Mammary epithelial cell (primary cell): Measurements from ENCODE around the gene TPTE2.

ENCODE experiments used
- CTCF ChIP-seq, 2 donors: IDR thresholded peaks in 1 of 2; conservative IDR thresholded peaks in 1 of 2; 2 replicates each; pipeline ENCODE4 v1.5.1; 2011 to 2012; ENCODE audit warnings: inconsistent platforms in 2 of 2, low read length in 2 of 2, mild to moderate bottlenecking in 2 of 2, control low read depth in 1 of 2, low read depth in 1 of 2; ENCODE audit not compliant: insufficient read depth in 1 of 2; ENCODE audit errors: extremely low read depth in 1 of 2
- EZH2 ChIP-seq: IDR thresholded peaks from 2 replicates; pipeline ENCODE4 v1.6.1; 2012; ENCODE audit warnings: low read length, inconsistent platforms, borderline replicate concordance

- TF ChIP-seq CTCF (conservative IDR thresholded peaks at IDR 0.05 in 1 of 2, IDR thresholded peaks at IDR 0.05 in 1 of 2; ENCODE audit: extremely low read depth in 1 of 2, insufficient read depth in 1 of 2, low read depth in 1 of 2, low read length in 2 of 2) (no peak), EZH2 (no peak)
Measured at GRCh38 chr13:19596086-19596485, 34.8 kb upstream of the TPTE2 start.
